ENCODE results near the gene RPS3. TPM values are rescaled to one million over a fixed set of nuclear protein-coding genes. Genes with fewer than 3 reads are reported as not detected.
A peak's percentile ranks its signal among the peaks of the same experiment; 100 is the strongest.

The RPS3 gene
- total and polyA plus RNA-seq, 9 of the 15 experiments (the other 6 are each of a cell fraction or from before 2014, with no cell fraction given) = 2,700 to 5,771 (median 3,679) TPM

DNA sequence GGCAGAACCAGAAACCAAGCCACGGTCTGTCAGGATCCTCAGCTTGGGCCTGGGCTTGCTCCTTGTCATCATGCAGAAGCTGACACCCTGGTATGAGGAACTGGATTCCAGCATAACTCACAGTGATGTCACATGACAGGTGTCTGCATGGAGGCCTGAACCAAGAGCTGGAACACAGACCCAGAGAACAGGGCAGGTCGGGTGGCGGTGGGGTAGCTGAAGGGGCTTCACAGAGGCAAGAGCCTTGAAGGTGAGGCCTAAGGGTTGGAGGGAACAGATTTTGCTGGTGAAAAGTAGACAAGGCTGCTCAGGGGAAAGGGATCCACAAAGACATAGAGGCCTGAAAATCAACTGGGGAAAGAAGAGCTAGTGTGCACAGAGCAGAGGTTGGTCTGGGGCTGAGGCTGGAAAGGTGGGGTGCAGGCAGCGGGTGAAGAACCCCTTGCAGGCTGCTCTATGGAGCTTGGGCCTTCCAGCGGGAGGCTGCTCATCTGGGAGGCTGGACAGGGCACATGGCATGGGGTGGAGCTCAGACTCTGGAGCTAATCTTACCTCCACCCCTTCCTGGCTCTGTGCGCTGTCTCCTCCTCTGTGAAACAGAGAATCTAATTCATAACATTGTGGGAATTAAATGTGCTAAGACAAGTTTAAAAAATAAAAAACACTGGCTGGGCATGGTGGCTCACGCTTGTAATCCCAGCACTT is 18.4 kb upstream of the RPS3 start (continued):
- TF ChIP-seq, protein P1, sequence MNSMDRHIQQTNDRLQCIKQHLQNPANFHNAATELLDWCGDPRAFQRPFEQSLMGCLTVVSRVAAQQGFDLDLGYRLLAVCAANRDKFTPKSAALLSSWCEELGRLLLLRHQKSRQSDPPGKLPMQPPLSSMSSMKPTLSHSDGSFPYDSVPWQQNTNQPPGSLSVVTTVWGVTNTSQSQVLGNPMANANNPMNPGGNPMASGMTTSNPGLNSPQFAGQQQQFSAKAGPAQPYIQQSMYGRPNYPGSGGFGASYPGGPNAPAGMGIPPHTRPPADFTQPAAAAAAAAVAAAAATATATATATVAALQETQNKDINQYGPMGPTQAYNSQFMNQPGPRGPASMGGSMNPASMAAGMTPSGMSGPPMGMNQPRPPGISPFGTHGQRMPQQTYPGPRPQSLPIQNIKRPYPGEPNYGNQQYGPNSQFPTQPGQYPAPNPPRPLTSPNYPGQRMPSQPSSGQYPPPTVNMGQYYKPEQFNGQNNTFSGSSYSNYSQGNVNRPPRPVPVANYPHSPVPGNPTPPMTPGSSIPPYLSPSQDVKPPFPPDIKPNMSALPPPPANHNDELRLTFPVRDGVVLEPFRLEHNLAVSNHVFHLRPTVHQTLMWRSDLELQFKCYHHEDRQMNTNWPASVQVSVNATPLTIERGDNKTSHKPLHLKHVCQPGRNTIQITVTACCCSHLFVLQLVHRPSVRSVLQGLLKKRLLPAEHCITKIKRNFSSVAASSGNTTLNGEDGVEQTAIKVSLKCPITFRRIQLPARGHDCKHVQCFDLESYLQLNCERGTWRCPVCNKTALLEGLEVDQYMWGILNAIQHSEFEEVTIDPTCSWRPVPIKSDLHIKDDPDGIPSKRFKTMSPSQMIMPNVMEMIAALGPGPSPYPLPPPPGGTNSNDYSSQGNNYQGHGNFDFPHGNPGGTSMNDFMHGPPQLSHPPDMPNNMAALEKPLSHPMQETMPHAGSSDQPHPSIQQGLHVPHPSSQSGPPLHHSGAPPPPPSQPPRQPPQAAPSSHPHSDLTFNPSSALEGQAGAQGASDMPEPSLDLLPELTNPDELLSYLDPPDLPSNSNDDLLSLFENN (IDR thresholded peaks at IDR 0.05; ENCODE audit: low read depth in 2 of 2, low read length in 2 of 2) = no peak
- TF ChIP-seq EWSR1 (IDR thresholded peaks at IDR 0.05; ENCODE audit: borderline replicate concordance, low read depth, partially characterized antibody) (no peak), ZNF76 (CRISPR knock-in tag; IDR thresholded peaks at IDR 0.05; ENCODE audit: borderline replicate concordance) (no peak), CBX3 (IDR thresholded peaks at IDR 0.05; ENCODE audit: borderline replicate concordance in 1 of 2, low read length in 2 of 2) (no peak), ZFP1 (CRISPR knock-in tag; IDR thresholded peaks at IDR 0.05) (no peak), RB1 (IDR thresholded peaks at IDR 0.05; ENCODE audit: low read depth) (0 out of 2 replicates have a peak, but pooled peaks have one; percentile 28), MECOM (CRISPR knock-in tag; IDR thresholded peaks at IDR 0.05) (no peak), NUFIP1 (IDR thresholded peaks at IDR 0.05; ENCODE audit: partially characterized antibody) (no peak), NCOA6 (IDR thresholded peaks at IDR 0.05) (no peak), ZNF551 (CRISPR knock-in tag; IDR thresholded peaks at IDR 0.05) (no peak), ZNF124 (CRISPR knock-in tag; IDR thresholded peaks at IDR 0.05) (no peak), ZNF561 (CRISPR knock-in tag; conservative IDR thresholded peaks at IDR 0.05) (no peak), TEAD4 (IDR thresholded peaks at IDR 0.05; ENCODE audit: low read length) (peak; percentile 52; the same call in 1 of the 2 replicates), TEAD4 (CRISPR knock-in tag; IDR thresholded peaks at IDR 0.05; ENCODE audit: borderline replicate concordance) (no peak), POLR2H (tag; IDR thresholded peaks at IDR 0.05; ENCODE audit: low read depth) (no peak), HSF4 (CRISPR knock-in tag; IDR thresholded peaks at IDR 0.05; ENCODE audit: borderline replicate concordance) (no peak), JUNB (CRISPR knock-in tag; conservative IDR thresholded peaks at IDR 0.05) (no peak)
- TF ChIP-seq, protein P2, sequence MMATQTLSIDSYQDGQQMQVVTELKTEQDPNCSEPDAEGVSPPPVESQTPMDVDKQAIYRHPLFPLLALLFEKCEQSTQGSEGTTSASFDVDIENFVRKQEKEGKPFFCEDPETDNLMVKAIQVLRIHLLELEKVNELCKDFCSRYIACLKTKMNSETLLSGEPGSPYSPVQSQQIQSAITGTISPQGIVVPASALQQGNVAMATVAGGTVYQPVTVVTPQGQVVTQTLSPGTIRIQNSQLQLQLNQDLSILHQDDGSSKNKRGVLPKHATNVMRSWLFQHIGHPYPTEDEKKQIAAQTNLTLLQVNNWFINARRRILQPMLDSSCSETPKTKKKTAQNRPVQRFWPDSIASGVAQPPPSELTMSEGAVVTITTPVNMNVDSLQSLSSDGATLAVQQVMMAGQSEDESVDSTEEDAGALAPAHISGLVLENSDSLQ (IDR thresholded peaks at IDR 0.05) = peak; percentile 55; the same call in 1 of the 2 replicates
- TF ChIP-seq, protein P3, sequence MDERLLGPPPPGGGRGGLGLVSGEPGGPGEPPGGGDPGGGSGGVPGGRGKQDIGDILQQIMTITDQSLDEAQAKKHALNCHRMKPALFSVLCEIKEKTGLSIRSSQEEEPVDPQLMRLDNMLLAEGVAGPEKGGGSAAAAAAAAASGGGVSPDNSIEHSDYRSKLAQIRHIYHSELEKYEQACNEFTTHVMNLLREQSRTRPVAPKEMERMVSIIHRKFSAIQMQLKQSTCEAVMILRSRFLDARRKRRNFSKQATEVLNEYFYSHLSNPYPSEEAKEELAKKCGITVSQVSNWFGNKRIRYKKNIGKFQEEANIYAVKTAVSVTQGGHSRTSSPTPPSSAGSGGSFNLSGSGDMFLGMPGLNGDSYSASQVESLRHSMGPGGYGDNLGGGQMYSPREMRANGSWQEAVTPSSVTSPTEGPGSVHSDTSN (CRISPR knock-in tag; IDR thresholded peaks at IDR 0.05; ENCODE audit: low read depth) = no peak
- TF ChIP-seq, protein P3 (tag; conservative IDR thresholded peaks at IDR 0.05; ENCODE audit: low read depth) = peak; percentile 67

Data from K562 (cell line).